GM12878 (cell line): ENCODE measurements around the gene ABCC5. TPM values are rescaled to one million over a fixed set of nuclear protein-coding genes. Genes with fewer than 3 reads are reported as not detected.

Source experiments
- ATAC-seq: fragments of 200-7000 bp; cut with Tn5 transposase; 3 replicates; pipeline ENCODE4 v1.9.1; 2020; ENCODE audit warnings: mild to moderate bottlenecking, moderate library complexity
- BruUV-seq: library from RNA; stranded (reverse); fragments of 400-500 nt; replicated peaks from 2 replicates; lab custom pipeline; 2021; lab: Mats Ljungman, UMichigan
- CTCF ChIA-PET: fragments of 300-600 bp; sonication (Branson Sonifier 250); formaldehyde crosslinking; extraction: SDS; loops from one replicate; lab custom pipeline; 2021; ENCODE audit warnings: inconsistent platforms; lab: Yijun Ruan, JAX
- POLR2A ChIA-PET: fragments of 350-600 bp; formaldehyde crosslinking; extraction: SDS; loops from one replicate; lab custom pipeline; 2021; ENCODE audit warnings: inconsistent platforms; lab: Charles Lee
- RAD21 ChIA-PET: fragments of 300-600 bp; sonication (Branson Sonifier 250); formaldehyde crosslinking; loops from one replicate; lab custom pipeline; 2023; ENCODE audit warnings: antibody characterized with exemption; ENCODE audit not compliant: unreplicated experiment; lab: Charles Lee
- SMC1A ChIA-PET: fragments of 300-600 bp; sonication (Branson Sonifier 250); formaldehyde crosslinking; loops from one replicate; lab custom pipeline; 2023; ENCODE audit not compliant: unreplicated experiment, uncharacterized antibody; lab: Charles Lee
- DNase-seq: peaks from one replicate; pipeline ENCODE4 v3.0.0-alpha.2; 2011; ENCODE audit warnings: low read depth, low spot score
- FAIRE-seq: peaks from 3 replicates; lab custom pipeline; 2011; peaks lifted over from hg19 to GRCh38; lab: Jason Lieb, UNC
- H2AFZ ChIP-seq: 2 replicates; pipeline ENCODE4 v1.6.0; 2011; ENCODE audit warnings: low read depth, low read length, control low read depth; ENCODE audit not compliant: control insufficient read depth
- H3K27ac ChIP-seq: 2 replicates; pipeline ENCODE4 v1.5.1; 2011; ENCODE audit warnings: control low read depth; ENCODE audit not compliant: control insufficient read depth, insufficient read depth
- H3K27me3 ChIP-seq, 2 experiments: replicated peaks in 1 of 2; 2 replicates each; pipeline versions ENCODE4 v1.6.0 to v1.6.1; 2011; ENCODE audit warnings: low read length in 1 of 2; ENCODE audit not compliant: control insufficient read depth in 2 of 2, insufficient read depth in 2 of 2
- H3K36me3 ChIP-seq, 2 experiments: 2 replicates each; pipeline ENCODE4 v1.5.1; 2011; ENCODE audit warnings: low read length in 1 of 2; ENCODE audit not compliant: control insufficient read depth in 2 of 2, insufficient read depth in 2 of 2
- H3K4me1 ChIP-seq: 2 replicates; pipeline ENCODE4 v1.6.1; 2011; ENCODE audit warnings: mild to moderate bottlenecking, low read length, moderate library complexity, mixed read lengths; ENCODE audit not compliant: control insufficient read depth, insufficient read depth
- H3K4me2 ChIP-seq: 2 replicates; pipeline ENCODE4 v1.6.0; 2011; ENCODE audit warnings: control low read depth; ENCODE audit not compliant: control insufficient read depth, insufficient read depth
- H3K4me3 ChIP-seq: fragments of 200-600 bp; sonication (generic); 2 replicates; pipeline ENCODE4 v1.5.1; 2016
- H3K79me2 ChIP-seq: 2 replicates; pipeline ENCODE4 v1.6.0; 2011; ENCODE audit warnings: low read length; ENCODE audit not compliant: control insufficient read depth, insufficient read depth
- H3K9ac ChIP-seq: 2 replicates; pipeline ENCODE4 v1.8.0; 2011; ENCODE audit warnings: low read length, control low read depth, mixed read lengths; ENCODE audit not compliant: control insufficient read depth, insufficient read depth
- H3K9me3 ChIP-seq: replicated peaks from 3 replicates; pipeline ENCODE4 v1.5.1; 2011; ENCODE audit warnings: mild to moderate bottlenecking, low read length; ENCODE audit not compliant: control insufficient read depth, insufficient read depth
- H4K20me1 ChIP-seq: 2 replicates; pipeline ENCODE4 v1.6.0; 2011; ENCODE audit not compliant: control insufficient read depth, insufficient read depth
- CEBPZ ChIP-seq: fragments of 150-350 bp; IDR thresholded peaks from 2 replicates; pipeline ENCODE4 v1.6.1; 2016; ENCODE audit warnings: low read depth, low read length
- FOS ChIP-seq: IDR thresholded peaks from 3 replicates; pipeline ENCODE4 v1.6.1; 2011; ENCODE audit warnings: borderline replicate concordance; ENCODE audit not compliant: insufficient read length; ENCODE audit errors: extremely low read depth
- MTA2 ChIP-seq: fragments of 450-650 bp; IDR thresholded peaks from 2 replicates; pipeline ENCODE4 v1.6.1; 2016; ENCODE audit warnings: low read depth, mild to moderate bottlenecking, moderate library complexity
- MTA3 ChIP-seq: IDR thresholded peaks from 2 replicates; pipeline ENCODE4 v1.6.1; 2012; ENCODE audit warnings: low read length, inconsistent platforms, borderline replicate concordance
- SIX5 ChIP-seq: IDR thresholded peaks from 2 replicates; pipeline ENCODE4 v1.6.1; 2011; ENCODE audit warnings: mild to moderate bottlenecking, low read depth, low read length, moderate library complexity; ENCODE audit not compliant: severe bottlenecking
- SMAD5 ChIP-seq: IDR thresholded peaks from 2 replicates; pipeline ENCODE4 v1.6.1; 2016; ENCODE audit warnings: antibody characterized with exemption, low read depth
- STAT3 ChIP-seq: IDR thresholded peaks from 2 replicates; pipeline ENCODE4 v1.6.1; 2011; ENCODE audit warnings: low read depth, low read length, improper control_type of control experiment
- ZNF274 ChIP-seq: IDR thresholded peaks from one replicate; pipeline ENCODE4 v1.8.0; 2011; ENCODE audit not compliant: insufficient read length, insufficient read depth
- WGBS: methylation state at CpG from one replicate; pipeline ENCODE4 v1.1.6; 2016; ENCODE audit warnings: low lambda C conversion rate; ENCODE audit not compliant: insufficient replicate concordance, insufficient coverage; ENCODE audit errors: missing lambda C conversion rate; 5-methylcytosine and 5-hydroxymethylcytosine counted together
- in situ Hi-C: fragments of 300-500 bp; cut with MboI; formaldehyde crosslinking; loops from 9 replicates; pipeline ENCODE4 v1.14.3; 2018; ENCODE audit warnings: mixed read lengths
- intact Hi-C: fragments of 100-400 bp; cut with micrococcal nuclease; formaldehyde crosslinking; loops from one replicate; pipeline ENCODE4 v1.14.2; 2022; ENCODE audit not compliant: unreplicated experiment
- polyA plus RNA-seq, 11 experiments: library from polyadenylated mRNA; depleted of rRNA in 4 of 11; unstranded in 6 of 11; stranded (reverse) in 5 of 11; fragments of >200 nt; fragmentation: Nextera tagmentation in 4 of 11; fragmentation: Illumina TruSeq in 1 of 11; extraction: Ambion mirVana in 4 of 11; extraction: Trizol in 1 of 11; gene quantifications; 1 replicate in 1 of 11; 2 replicates in 10 of 11; pipeline versions ENCODE4 v1.2.1 to v1.2.3, GENCODE V29; 2011 to 2016; ENCODE audit warnings: inconsistent platforms in 2 of 11, missing spikeins in 2 of 11, low read depth in 1 of 11
- total RNA-seq, 4 experiments: library from RNA; depleted of rRNA in 3 of 4; stranded (reverse); fragments of >200 nt in 3 of 4; fragmentation: Illumina TruSeq in 1 of 4; extraction: Trizol in 1 of 4; gene quantifications; 2 replicates each; pipeline versions ENCODE4 v1.2.1 to v1.2.3, GENCODE V29; 2013 to 2021
- TF ChIP-seq, protein P1 (sequence below): fragments of 450-650 bp; IDR thresholded peaks from 2 replicates; pipeline ENCODE4 v1.6.1; 2016; ENCODE audit warnings: mild to moderate bottlenecking, moderate library complexity, borderline replicate concordance

Gene ABCC5
- total and polyA plus RNA-seq, 10 of the 15 experiments (the other 5 are each of a cell fraction or from before 2014, with no cell fraction given): 6.0 to 17.8 (median 9.7) TPM

GRCh38 chr3:184030536-184030935 is 12.9 kb upstream of the ABCC5 start (continued):
- TF ChIP-seq CEBPZ (no peak), STAT3 (no peak)

DNA sequence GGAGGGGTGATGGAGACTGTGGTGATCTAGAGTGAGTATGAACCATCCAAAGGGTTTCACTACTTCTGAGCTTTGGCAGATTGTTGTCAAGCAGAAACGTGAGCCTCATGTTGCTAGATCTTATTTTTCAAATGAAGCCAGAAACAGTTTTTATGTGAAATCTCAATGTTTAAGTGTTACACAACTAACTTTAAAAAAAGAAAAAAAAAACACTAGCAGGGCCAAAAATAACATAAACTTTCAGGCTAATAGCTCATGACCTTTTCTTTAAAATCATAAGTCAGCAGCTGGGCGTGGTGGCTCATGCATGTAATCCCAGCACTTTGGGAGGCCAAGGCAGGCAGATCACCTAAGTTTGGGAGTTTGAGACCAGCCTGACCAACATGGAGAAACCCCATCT is 11.8 kb upstream of the ABCC5 start:
- no TSS peak for BruUV-seq
- intact Hi-C loops: no loop called here
- Histone ChIP-seq H2AFZ (no peak overlapping the region), H3K4me2 (no peak overlapping the region), H3K9ac (no peak overlapping the region), H3K36me3 (no peaks in the 10 kb centered on the region), H3K4me1 (no peaks in the 10 kb centered on the region), H3K79me2 (no peaks in the 10 kb centered on the region), H3K9me3 (no peaks in the 10 kb centered on the region), H3K27ac (no peak overlapping the region), H4K20me1 (no peaks in the 10 kb centered on the region), H3K27me3 (no peaks in the 10 kb centered on the region), H3K4me3 (no peak overlapping the region)
- POLR2A ChIA-PET: no interaction called here
- 44% methylated on average over 2 of the region's 2 CpGs for WGBS
- in situ Hi-C loops: no loop called here
- CTCF ChIA-PET: interaction anchor here (0.6 to 1.7 kb wide), 2 partner anchors 11 to 15 kb away, joined by 3 to 6 read pairs; no protein-coding TSS in a partner anchor
- FAIRE-seq (no peak), ATAC-seq (no peak), DNase-seq (no peak)
- no peak for TF ChIP-seq SIX5
- TF ChIP-seq SMAD5: no peak
- no peak for TF ChIP-seq ZNF274
- TF ChIP-seq FOS: no peak
- TF ChIP-seq MTA2: no peak
- TF ChIP-seq, protein P1, sequence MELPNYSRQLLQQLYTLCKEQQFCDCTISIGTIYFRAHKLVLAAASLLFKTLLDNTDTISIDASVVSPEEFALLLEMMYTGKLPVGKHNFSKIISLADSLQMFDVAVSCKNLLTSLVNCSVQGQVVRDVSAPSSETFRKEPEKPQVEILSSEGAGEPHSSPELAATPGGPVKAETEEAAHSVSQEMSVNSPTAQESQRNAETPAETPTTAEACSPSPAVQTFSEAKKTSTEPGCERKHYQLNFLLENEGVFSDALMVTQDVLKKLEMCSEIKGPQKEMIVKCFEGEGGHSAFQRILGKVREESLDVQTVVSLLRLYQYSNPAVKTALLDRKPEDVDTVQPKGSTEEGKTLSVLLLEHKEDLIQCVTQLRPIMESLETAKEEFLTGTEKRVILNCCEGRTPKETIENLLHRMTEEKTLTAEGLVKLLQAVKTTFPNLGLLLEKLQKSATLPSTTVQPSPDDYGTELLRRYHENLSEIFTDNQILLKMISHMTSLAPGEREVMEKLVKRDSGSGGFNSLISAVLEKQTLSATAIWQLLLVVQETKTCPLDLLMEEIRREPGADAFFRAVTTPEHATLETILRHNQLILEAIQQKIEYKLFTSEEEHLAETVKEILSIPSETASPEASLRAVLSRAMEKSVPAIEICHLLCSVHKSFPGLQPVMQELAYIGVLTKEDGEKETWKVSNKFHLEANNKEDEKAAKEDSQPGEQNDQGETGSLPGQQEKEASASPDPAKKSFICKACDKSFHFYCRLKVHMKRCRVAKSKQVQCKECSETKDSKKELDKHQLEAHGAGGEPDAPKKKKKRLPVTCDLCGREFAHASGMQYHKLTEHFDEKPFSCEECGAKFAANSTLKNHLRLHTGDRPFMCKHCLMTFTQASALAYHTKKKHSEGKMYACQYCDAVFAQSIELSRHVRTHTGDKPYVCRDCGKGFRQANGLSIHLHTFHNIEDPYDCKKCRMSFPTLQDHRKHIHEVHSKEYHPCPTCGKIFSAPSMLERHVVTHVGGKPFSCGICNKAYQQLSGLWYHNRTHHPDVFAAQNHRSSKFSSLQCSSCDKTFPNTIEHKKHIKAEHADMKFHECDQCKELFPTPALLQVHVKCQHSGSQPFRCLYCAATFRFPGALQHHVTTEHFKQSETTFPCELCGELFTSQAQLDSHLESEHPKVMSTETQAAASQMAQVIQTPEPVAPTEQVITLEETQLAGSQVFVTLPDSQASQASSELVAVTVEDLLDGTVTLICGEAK: no peak
- no peak for TF ChIP-seq MTA3
- RAD21 ChIA-PET: no interaction called here
- SMC1A ChIA-PET: interaction anchor here (0.6 to 1.0 kb wide), 2 partner anchors 66 to 105 kb away, joined by 3 to 4 read pairs; no protein-coding TSS in a partner anchor
